GM12874 (cell line): ENCODE results near the gene FBXO39.

Experiments
- TF ChIP-seq, protein P1 (sequence below): IDR thresholded peaks from 2 replicates; pipeline ENCODE4 v1.5.1; 2011; ENCODE audit warnings: low read depth, mild to moderate bottlenecking, control low read depth, low read length, moderate library complexity; ENCODE audit not compliant: insufficient read depth

FBXO39 gene

DNA sequence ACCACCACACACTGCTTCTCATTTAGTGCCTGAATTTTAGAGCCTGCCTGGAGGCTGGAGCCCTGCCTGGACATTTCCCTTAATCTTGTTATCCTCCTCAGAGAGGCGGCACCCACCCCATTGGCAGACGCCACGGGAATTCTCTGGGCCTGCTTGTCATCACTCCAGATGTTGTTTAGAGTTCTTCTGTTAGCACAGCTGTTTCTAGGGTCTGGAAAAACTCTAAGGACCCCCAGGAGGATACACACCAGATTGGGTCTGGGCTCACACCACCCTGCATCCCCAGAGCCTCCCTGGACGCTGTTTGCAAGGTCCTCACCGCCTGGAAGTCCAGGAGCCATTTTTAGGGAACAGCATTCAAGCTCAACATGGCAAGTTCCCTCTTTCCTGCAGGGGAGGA lies 20.7 kb upstream of the FBXO39 start:
- TF ChIP-seq, protein P1, sequence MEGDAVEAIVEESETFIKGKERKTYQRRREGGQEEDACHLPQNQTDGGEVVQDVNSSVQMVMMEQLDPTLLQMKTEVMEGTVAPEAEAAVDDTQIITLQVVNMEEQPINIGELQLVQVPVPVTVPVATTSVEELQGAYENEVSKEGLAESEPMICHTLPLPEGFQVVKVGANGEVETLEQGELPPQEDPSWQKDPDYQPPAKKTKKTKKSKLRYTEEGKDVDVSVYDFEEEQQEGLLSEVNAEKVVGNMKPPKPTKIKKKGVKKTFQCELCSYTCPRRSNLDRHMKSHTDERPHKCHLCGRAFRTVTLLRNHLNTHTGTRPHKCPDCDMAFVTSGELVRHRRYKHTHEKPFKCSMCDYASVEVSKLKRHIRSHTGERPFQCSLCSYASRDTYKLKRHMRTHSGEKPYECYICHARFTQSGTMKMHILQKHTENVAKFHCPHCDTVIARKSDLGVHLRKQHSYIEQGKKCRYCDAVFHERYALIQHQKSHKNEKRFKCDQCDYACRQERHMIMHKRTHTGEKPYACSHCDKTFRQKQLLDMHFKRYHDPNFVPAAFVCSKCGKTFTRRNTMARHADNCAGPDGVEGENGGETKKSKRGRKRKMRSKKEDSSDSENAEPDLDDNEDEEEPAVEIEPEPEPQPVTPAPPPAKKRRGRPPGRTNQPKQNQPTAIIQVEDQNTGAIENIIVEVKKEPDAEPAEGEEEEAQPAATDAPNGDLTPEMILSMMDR = no peak

DNA sequence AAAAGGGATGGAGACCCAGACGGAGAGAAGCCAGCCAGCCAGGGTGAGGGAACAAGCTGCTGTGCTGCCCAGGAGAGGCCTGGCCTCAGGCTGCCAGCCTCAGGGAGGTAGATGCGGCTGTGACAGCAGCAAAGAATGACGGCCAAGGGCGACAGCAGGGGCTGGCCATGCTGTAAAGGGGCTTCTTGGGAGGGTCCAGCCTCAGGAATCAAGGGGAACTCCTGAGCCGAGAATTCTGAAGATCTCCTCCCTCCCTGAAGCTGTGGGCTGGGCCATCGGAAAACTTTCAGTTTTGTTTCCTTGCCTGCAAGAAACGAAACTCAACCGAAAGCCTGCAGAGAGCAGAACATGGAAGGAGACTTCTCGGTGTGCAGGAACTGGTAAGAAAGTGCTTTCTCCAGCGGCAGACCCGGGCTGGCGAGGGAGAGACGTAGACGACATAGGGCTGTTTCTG lies 20.3 kb upstream of the FBXO39 start, which contains the start of gene XAF1:
Gene XAF1, plus strand, starts transcription at position 316 of the 454 bp plus-strand sequence. Its CDS starts 33 bp downstream, at position 349.
- TF ChIP-seq, protein P1 = no peak

DNA sequence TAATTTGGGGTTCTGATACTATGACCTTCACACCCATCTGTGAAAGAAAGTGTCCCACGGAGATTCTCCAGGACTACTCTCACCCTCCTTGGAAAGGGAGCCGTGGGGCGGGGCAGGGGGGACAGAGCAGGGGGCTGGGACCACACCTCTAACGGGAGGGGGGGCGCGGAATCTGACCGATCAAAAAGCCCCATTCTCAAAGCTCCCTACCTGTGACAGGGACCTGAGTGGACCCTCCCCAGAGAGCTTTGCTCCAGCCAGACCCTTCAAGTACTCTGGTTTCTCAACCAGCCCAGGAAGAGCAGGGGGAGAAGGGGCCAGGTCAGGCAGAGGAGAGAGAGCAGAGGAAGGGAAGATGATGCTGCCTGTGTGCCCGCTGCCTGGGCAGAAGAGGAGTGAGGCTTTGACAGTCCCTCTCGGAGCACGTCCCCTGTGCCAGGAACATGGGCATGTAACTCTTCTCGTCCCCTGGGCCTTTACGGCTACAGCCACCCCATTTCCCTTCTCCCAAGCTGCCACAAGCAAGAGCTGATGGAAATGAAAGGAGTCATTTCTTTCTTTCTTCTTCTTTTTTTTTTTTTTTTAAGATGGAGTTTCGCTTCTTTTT lies 19.5 kb upstream of the FBXO39 start:
- TF ChIP-seq, protein P1 = no peak

DNA sequence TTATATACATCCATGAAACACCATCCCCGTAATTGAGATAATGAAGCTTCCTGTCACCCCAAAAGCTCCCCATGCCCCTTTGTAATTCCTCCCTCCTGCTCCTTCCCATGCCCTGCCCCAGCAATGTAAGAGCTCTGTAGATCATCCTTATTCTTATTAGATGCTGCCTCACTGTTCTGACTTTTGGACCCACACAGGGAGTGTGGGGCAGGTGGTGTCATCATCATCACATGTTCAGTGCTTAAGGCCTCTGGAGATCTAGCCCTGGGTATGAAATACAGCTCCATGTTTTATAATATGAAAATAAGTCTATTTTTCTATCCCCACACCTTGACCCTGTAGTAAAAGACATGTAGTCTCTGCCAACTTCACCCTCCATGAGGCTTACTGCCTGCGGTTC lies 18.3 kb upstream of the FBXO39 start:
- TF ChIP-seq, protein P1 = no peak

DNA sequence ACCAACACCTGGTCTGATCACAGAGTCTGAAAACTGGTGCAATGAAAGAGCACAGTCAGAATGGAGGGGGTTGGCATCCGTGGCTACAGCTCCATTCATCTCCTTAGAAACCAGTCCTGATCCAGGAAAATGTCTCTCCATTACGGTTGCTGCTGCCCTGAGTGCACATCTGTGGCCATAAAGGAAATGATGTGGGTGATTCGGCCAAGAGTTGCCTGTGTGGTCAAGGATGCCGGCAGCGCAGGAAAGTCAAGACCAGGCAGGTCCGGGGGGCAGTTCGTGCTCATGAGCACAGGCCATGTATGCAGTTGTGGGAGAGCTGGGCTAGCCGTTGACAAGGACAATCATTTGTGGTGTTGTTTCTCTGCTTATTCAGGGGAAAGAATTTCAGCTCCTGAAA lies 14.2 kb upstream of the FBXO39 start:
- TF ChIP-seq, protein P1 = no peak

DNA sequence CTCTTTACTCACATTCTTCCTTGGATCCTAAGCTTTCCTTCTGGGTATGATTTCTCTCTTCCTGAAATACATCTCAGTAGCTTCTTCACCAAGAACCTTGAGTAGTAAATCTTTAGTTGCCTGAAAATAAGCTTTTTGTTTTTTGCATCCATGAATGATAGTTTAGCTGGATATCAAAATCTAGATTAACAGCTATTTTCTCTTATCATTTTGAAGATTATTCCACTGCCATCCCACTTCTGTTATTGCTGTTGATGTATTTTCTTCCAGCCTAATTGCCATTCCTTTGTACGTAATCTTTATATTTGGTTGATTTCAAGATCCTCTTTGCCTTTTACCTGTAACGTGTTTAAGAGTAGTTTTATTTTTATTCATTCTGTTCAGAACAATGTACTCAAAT lies 7.6 kb upstream of the FBXO39 start:
- TF ChIP-seq, protein P1 = no peak

DNA sequence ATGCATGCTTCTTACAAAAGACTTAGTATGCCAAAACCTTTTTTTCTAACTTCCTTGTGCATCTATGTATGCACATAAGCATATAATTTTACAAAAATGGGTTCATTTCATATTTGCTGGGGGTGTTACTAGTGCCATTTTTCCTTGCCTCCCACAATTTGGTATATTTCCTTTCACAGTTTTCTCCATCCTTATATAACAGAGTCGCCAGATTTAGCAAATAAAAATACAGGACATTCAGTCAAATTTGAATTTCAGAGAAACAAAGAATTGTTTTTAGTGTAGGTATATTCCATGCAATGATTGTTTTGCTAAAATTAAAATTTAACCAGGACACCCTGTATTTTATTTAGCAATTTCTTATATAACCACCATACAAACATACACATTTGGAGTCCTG lies 4.0 kb upstream of the FBXO39 start:
- TF ChIP-seq, protein P1 = no peak

DNA sequence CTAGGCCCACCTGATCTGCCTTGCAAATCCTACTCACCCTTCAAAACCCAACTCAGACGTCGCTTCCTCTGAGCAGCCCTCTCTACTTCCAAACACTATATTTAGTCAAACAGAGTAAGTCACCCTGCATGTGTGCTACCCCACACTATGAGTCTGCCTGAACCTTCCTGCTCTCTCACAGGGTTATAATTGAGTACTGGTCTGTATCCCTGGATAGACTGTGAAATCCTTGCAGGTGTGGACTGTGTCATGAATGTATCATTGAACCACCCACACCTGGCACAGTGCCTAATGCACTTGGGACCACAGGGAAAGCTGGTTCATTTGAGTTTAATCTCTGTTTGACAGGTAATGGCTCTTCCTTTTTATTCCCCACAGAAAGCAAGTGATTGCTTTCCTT lies 3.4 kb downstream of the FBXO39 start:
- TF ChIP-seq, protein P1 = no peak
